A549 (cell line): ENCODE results near the gene BTG1. TPM values are rescaled to one million over a fixed set of nuclear protein-coding genes. Genes with fewer than 3 reads are reported as not detected.

Experiments
- ATAC-seq, 2 experiments: fragments of 200-7000 bp in 1 of 2; fragments of >200 bp in 1 of 2; cut with Nextera tagmentation in 1 of 2; cut with Tn5 transposase in 1 of 2; 3 replicates each; pipeline versions ENCODE4 v1.8.0 to v1.9.1; 2018 to 2020; ENCODE audit warnings: mild to moderate bottlenecking in 1 of 2, moderate library complexity in 1 of 2
- CTCF ChIA-PET: fragments of 300-600 bp; sonication (Branson Sonifier 250); formaldehyde crosslinking; extraction: SDS; loops from one replicate; lab custom pipeline; 2021; ENCODE audit warnings: antibody characterized with exemption, inconsistent platforms; lab: Yijun Ruan, JAX
- POLR2A ChIA-PET: fragments of 350-600 bp; formaldehyde crosslinking; extraction: SDS; loops from one replicate; lab custom pipeline; 2021; ENCODE audit warnings: antibody characterized with exemption, inconsistent platforms; lab: Yijun Ruan, JAX
- DNase-seq, 2 experiments: peaks; one replicate each; pipeline versions ENCODE4 v3.0.0 to v3.0.0-alpha.2; 2011 to 2016; ENCODE audit warnings: low read depth in 1 of 2, low spot score in 1 of 2
- FAIRE-seq: peaks from 2 replicates; lab custom pipeline; 2011; peaks lifted over from hg19 to GRCh38; lab: Jason Lieb, UNC
- H3K27ac ChIP-seq, 2 experiments: fragments of >200 bp; sonication (Bioruptor Twin); formaldehyde crosslinking; 3 replicates each; pipeline ENCODE4 v1.5.1; 2016 to 2017
- H3K4me1 ChIP-seq: fragments of >200 bp; sonication (Bioruptor Twin); formaldehyde crosslinking; 3 replicates; pipeline ENCODE4 v1.6.1; 2016
- H3K4me2 ChIP-seq: fragments of >200 bp; sonication (Bioruptor Twin); formaldehyde crosslinking; 3 replicates; pipeline ENCODE4 v1.6.1; 2016
- H3K4me3 ChIP-seq: fragments of >200 bp; sonication (Bioruptor Twin); formaldehyde crosslinking; 3 replicates; pipeline ENCODE4 v1.5.1; 2016
- H3K9me3 ChIP-seq: fragments of >200 bp; sonication (Bioruptor Twin); formaldehyde crosslinking; 3 replicates; pipeline ENCODE4 v1.6.1; 2016
- CBX2 ChIP-seq: fragments of 200-600 bp; sonication (generic); IDR thresholded peaks from 2 replicates; pipeline ENCODE4 v1.6.1; 2016; ENCODE audit warnings: low read depth, mild to moderate bottlenecking, borderline replicate concordance
- CEBPB ChIP-seq, 2 experiments: fragments of >200 bp in 1 of 2; sonication (Bioruptor Twin) in 1 of 2; formaldehyde crosslinking in 1 of 2; IDR thresholded peaks; 2 replicates each; pipeline ENCODE4 v1.6.1; 2012 to 2016
- CHD2 ChIP-seq: fragments of 150-350 bp; IDR thresholded peaks from 2 replicates; pipeline ENCODE4 v1.6.1; 2014; ENCODE audit warnings: low read length; ENCODE audit not compliant: partially characterized antibody
- CHD4 ChIP-seq: fragments of 200-600 bp; sonication (generic); IDR thresholded peaks from 2 replicates; pipeline ENCODE4 v1.6.1; 2016; ENCODE audit warnings: antibody characterized with exemption, mild to moderate bottlenecking, borderline replicate concordance
- CTCF ChIP-seq: fragments of >200 bp; sonication (Bioruptor Twin); formaldehyde crosslinking; IDR thresholded peaks from 3 replicates; pipeline ENCODE4 v1.5.1; 2016
- EP300 ChIP-seq, 2 experiments: fragments of >200 bp; sonication (Bioruptor Twin); formaldehyde crosslinking; IDR thresholded peaks; 2 replicates in 1 of 2; 3 replicates in 1 of 2; pipeline ENCODE4 v1.6.1; 2016 to 2017
- FOSL2 ChIP-seq, 2 experiments: fragments of 450-650 bp in 1 of 2; fragments of >200 bp in 1 of 2; sonication (Bioruptor Twin) in 1 of 2; formaldehyde crosslinking; IDR thresholded peaks; 2 replicates each; pipeline versions ENCODE4 v1.5.0 to v1.6.1; 2016 to 2020; ENCODE audit warnings: mild to moderate bottlenecking in 1 of 2, moderate library complexity in 1 of 2
- FOXS1 ChIP-seq: fragments of 250-450 bp; sonication (Bioruptor Pico); IDR thresholded peaks from 2 replicates; pipeline ENCODE4 v1.5.0; 2020; ENCODE audit warnings: mild to moderate bottlenecking, moderate library complexity
- GATA3 ChIP-seq: IDR thresholded peaks from 2 replicates; pipeline ENCODE4 v1.6.1; 2012; ENCODE audit warnings: borderline replicate concordance
- HEYL ChIP-seq: fragments of 250-450 bp; sonication (Bioruptor Pico); IDR thresholded peaks from 2 replicates; pipeline ENCODE4 v1.8.0; 2021; ENCODE audit warnings: mild to moderate bottlenecking, moderate library complexity
- KDM1A ChIP-seq: fragments of 200-600 bp; sonication (generic); IDR thresholded peaks from 2 replicates; pipeline ENCODE4 v1.6.1; 2016; ENCODE audit warnings: low read depth, mild to moderate bottlenecking
- MYC ChIP-seq: IDR thresholded peaks from 2 replicates; pipeline ENCODE4 v1.6.1; 2012; ENCODE audit warnings: mild to moderate bottlenecking, inconsistent platforms, low read length, improper control_type of control experiment, borderline replicate concordance
- NFE2L2 ChIP-seq: fragments of 150-350 bp; conservative IDR thresholded peaks from 2 replicates; pipeline ENCODE4 v1.6.1; 2014; ENCODE audit warnings: low read length
- PBX3 ChIP-seq: IDR thresholded peaks from 2 replicates; pipeline ENCODE4 v1.6.1; 2012
- PHF8 ChIP-seq: fragments of 200-600 bp; sonication (generic); IDR thresholded peaks from 2 replicates; pipeline ENCODE4 v1.6.1; 2016; ENCODE audit warnings: low read depth, mild to moderate bottlenecking, antibody characterized with exemption, moderate library complexity, borderline replicate concordance
- POLR2AphosphoS2 ChIP-seq: conservative IDR thresholded peaks from 2 replicates; pipeline ENCODE4 v1.6.1; 2012; ENCODE audit warnings: low read length, improper control_type of control experiment, inconsistent platforms
- RAD21 ChIP-seq, 2 experiments: fragments of >200 bp in 1 of 2; sonication (Bioruptor Twin) in 1 of 2; formaldehyde crosslinking in 1 of 2; IDR thresholded peaks in 1 of 2; conservative IDR thresholded peaks in 1 of 2; 2 replicates in 1 of 2; 3 replicates in 1 of 2; pipeline ENCODE4 v1.6.1; 2012 to 2018; ENCODE audit warnings: inconsistent platforms in 1 of 2
- RNF2 ChIP-seq: fragments of 200-600 bp; sonication (generic); IDR thresholded peaks from 2 replicates; pipeline ENCODE4 v1.6.1; 2016; ENCODE audit warnings: low read depth, mild to moderate bottlenecking, antibody characterized with exemption, moderate library complexity, borderline replicate concordance
- SMC3 ChIP-seq: fragments of >200 bp; sonication (Bioruptor Twin); formaldehyde crosslinking; IDR thresholded peaks from 3 replicates; pipeline ENCODE4 v1.6.1; 2018; ENCODE audit warnings: inconsistent platforms
- SREBF2 ChIP-seq: fragments of 450-650 bp; IDR thresholded peaks from 2 replicates; pipeline ENCODE4 v1.6.1; 2014; ENCODE audit warnings: mild to moderate bottlenecking, moderate library complexity
- TFCP2L1 ChIP-seq: fragments of 250-450 bp; sonication (Bioruptor Pico); IDR thresholded peaks from 2 replicates; pipeline ENCODE4 v1.5.0; 2021; ENCODE audit warnings: mild to moderate bottlenecking
- ZSCAN20 ChIP-seq: fragments of 250-450 bp; sonication (Bioruptor Pico); IDR thresholded peaks from 2 replicates; pipeline ENCODE4 v1.8.0; 2022; ENCODE audit warnings: mild to moderate bottlenecking, moderate library complexity
- WGBS: methylation state at CpG from one replicate; pipeline ENCODE4 v1.1.6; 2017; ENCODE audit errors: missing lambda C conversion rate; 5-methylcytosine and 5-hydroxymethylcytosine counted together
- polyA plus RNA-seq, 4 experiments: library from polyadenylated mRNA; depleted of rRNA in 3 of 4; stranded (reverse); fragments of >200 nt; fragmentation: RNase III in 1 of 4; extraction: RNeasy Plus Mini Kit Qiagen cat#74134 plus additional on column Dnase treatment in 1 of 4; gene quantifications; 2 replicates in 3 of 4; 3 replicates in 1 of 4; pipeline ENCODE4 v1.2.3, GENCODE V29; 2011 to 2017
- TF ChIP-seq, protein P1 (sequence below): fragments of 250-450 bp; sonication (Bioruptor Pico); IDR thresholded peaks from 2 replicates; pipeline ENCODE4 v1.5.0; 2021; ENCODE audit warnings: mild to moderate bottlenecking, moderate library complexity, borderline replicate concordance

BTG1 gene
- polyA plus RNA-seq, 2 of the 4 experiments (the other 2 are of a cell fraction) = 29.4 to 138 TPM

DNA sequence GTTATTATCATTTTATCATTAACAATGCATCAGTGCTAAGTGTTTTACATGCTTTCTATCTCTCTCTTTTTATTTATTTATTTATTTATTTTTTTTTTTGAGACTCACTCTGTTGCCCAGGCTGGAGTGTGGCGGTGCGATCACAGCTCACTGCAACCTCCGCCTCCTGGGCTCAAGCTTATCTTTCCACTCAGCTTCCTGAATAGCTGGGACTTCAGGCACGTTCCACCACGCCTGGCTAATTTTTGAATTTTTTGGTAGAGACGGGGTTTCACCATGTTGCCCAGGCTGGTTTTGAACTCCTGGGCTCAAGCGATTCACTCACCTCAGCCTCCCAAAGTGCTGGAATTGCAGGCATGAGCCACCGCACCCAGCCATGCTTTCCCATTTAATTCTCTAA lies 3.9 kb upstream of the BTG1 start:
- H3K27ac ChIP-seq = no peak overlapping the region
- DNase-seq (no peak), ATAC-seq (no peak), FAIRE-seq (no peak)
- POLR2A ChIA-PET = no interaction called here
- H3K4me3 ChIP-seq = no peak overlapping the region
- no peaks in the 10 kb centered on the region for H3K9me3 ChIP-seq
- WGBS = 99% methylated on average over 8 of the region's 8 CpGs
- H3K4me1 ChIP-seq = peaks cover 10% of the 10 kb centered on the region
- CTCF ChIA-PET = interaction anchor here (0.6 to 1.2 kb wide), 4 partner anchors 8 to 259 kb away, joined by 3 read pairs; no protein-coding TSS in a partner anchor
- TF ChIP-seq RAD21 (conservative IDR thresholded peaks at IDR 0.05 in 1 of 2, IDR thresholded peaks at IDR 0.05 in 1 of 2) (no peak), ZSCAN20 (CRISPR knock-in tag) (no peak), HEYL (CRISPR knock-in tag) (no peak), SMC3 (no peak), MYC (no peak), KDM1A (no peak), FOSL2 (IDR thresholded peaks at IDR 0.05) (no peak), FOSL2 (CRISPR knock-in tag; IDR thresholded peaks at IDR 0.05) (no peak), PHF8 (no peak), SREBF2 (no peak), GATA3 (no peak), NFE2L2 (no peak), POLR2AphosphoS2 (no peak), CEBPB (IDR thresholded peaks at IDR 0.05) (no peak)
- TF ChIP-seq, protein P1, sequence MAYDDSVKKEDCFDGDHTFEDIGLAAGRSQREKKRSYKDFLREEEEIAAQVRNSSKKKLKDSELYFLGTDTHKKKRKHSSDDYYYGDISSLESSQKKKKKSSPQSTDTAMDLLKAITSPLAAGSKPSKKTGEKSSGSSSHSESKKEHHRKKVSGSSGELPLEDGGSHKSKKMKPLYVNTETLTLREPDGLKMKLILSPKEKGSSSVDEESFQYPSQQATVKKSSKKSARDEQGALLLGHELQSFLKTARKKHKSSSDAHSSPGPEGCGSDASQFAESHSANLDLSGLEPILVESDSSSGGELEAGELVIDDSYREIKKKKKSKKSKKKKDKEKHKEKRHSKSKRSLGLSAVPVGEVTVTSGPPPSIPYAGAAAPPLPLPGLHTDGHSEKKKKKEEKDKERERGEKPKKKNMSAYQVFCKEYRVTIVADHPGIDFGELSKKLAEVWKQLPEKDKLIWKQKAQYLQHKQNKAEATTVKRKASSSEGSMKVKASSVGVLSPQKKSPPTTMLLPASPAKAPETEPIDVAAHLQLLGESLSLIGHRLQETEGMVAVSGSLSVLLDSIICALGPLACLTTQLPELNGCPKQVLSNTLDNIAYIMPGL = no peak
- no peak overlapping the region for H3K4me2 ChIP-seq

GRCh38 chr12:92147491-92147890 lies 1.8 kb upstream of the BTG1 start:
- POLR2A ChIA-PET = interaction anchor here (2.3 kb wide), 1 partner anchor 404 kb away, joined by 14 read pairs; no protein-coding TSS in a partner anchor
- peak overlapping the region; percentile 75 for H3K4me2 ChIP-seq
- WGBS = 71% methylated on average over 3 of the region's 3 CpGs
- TF ChIP-seq CBX2 = no peak
- TF ChIP-seq ZSCAN20 (CRISPR knock-in tag) = no peak
- TF ChIP-seq PBX3 = no peak
- no peak for TF ChIP-seq MYC
- TF ChIP-seq FOXS1 (CRISPR knock-in tag) = no peak
- no peak for TF ChIP-seq EP300 (IDR thresholded peaks at IDR 0.05)
- no peak for TF ChIP-seq RAD21 (conservative IDR thresholded peaks at IDR 0.05 in 1 of 2, IDR thresholded peaks at IDR 0.05 in 1 of 2)
- no peak for TF ChIP-seq CTCF
- no peak for TF ChIP-seq POLR2AphosphoS2
- TF ChIP-seq CHD4 = no peak
- no peak for TF ChIP-seq TFCP2L1
- TF ChIP-seq CHD2 = no peak
- no peak for TF ChIP-seq RNF2
- H3K9me3 ChIP-seq = no peaks in the 10 kb centered on the region
- H3K4me1 ChIP-seq = peaks cover 10% of the 10 kb centered on the region
- ATAC-seq = no peak
- H3K27ac ChIP-seq = peak overlapping the region; percentile 76 to 90
- no peak for FAIRE-seq
- no peak for DNase-seq
- H3K4me3 ChIP-seq = peak overlapping the region; percentile 62; the same call in 2 of the 3 replicates
- CTCF ChIA-PET = interaction anchor here (0.6 to 2.1 kb wide), 3 partner anchors 75 to 502 kb away, joined by 3 to 8 read pairs (median 5); no protein-coding TSS in a partner anchor
